Measurements from ENCODE around the gene UGT1A10.

GRCh38 chr2:233798335-233799086 lies 162.3 kb downstream of the UGT1A10 start:
- TF ChIP-seq CTCF (IDR thresholded peaks at IDR 0.05) (no peak), POLR2AphosphoS5 (IDR thresholded peaks at IDR 0.05; ENCODE audit: insufficient read depth in 1 of 2, low read depth in 1 of 2) (no peak), POLR2A (IDR thresholded peaks at IDR 0.05) (no peak)

Data from vagina (tissue), 2 donors.